C4-2B (cell line): ENCODE data around the gene SPRYD7.
"Not testable (repeated sequence)": the region's sequence is repeated elsewhere in the genome, so short reads cannot be mapped to it uniquely, and the experiment has no call there.

ENCODE experiments used
- H3K27ac ChIP-seq: fragments of 450-650 bp; 2 replicates; pipeline ENCODE4 v1.5.1; 2017
- CTCF ChIP-seq: fragments of 450-650 bp; conservative IDR thresholded peaks from 2 replicates; pipeline ENCODE4 v1.5.1; 2017; ENCODE audit warnings: mild to moderate bottlenecking
- ZFX ChIP-seq: fragments of 450-650 bp; IDR thresholded peaks from 2 replicates; pipeline ENCODE4 v1.6.1; 2017

The SPRYD7 gene

GRCh38 chr13:49972709-49973108, 36.6 kb upstream of the SPRYD7 start:
- no peak for TF ChIP-seq CTCF
- TF ChIP-seq ZFX, result no peak
- H3K27ac ChIP-seq, result no peak overlapping the region; the same call in 1 of the 2 replicates

DNA sequence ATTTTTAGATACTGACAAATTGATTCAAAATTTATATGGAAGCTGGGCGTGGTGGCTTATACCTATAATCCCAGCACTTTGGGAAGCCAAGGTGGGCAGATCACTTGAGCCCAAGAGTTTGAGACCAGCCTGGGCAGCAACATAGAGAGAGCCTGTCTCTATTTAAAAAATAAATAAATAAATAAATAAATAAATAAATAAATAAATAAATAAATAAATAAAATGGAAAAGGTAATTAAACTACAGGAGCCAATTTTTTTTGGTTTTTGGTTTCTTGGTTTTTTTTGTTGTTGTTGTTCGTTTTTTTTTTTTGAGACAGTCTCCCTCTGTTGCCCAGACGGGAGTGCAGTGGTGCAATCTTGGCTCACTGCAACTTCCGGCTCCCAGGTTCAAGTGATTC, 31.3 kb upstream of the SPRYD7 start:
- H3K27ac ChIP-seq, result no peak overlapping the region
- TF ChIP-seq ZFX, result no peak
- TF ChIP-seq CTCF, result no peak

DNA sequence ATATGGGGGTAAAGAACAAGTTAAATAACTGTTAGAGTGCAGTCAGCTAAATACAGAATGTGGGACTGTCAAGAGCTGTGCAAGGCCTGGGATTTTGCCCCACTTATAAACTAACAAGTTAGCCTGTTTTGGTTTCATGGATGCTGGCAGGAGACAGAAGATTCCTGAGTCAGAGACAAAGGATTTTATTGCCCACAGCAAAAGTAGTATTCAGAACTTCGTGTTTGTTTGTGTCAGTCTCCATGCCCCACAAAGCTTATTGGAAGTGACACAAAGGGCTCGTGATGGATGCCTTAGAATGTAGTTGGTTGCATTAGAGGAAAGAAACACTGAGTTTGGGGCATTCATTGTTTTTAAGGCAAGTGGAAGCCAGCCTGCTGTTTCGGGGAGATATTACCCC, 22.2 kb upstream of the SPRYD7 start:
- TF ChIP-seq CTCF (no peak), ZFX (no peak)
- no peak overlapping the region for H3K27ac ChIP-seq

DNA sequence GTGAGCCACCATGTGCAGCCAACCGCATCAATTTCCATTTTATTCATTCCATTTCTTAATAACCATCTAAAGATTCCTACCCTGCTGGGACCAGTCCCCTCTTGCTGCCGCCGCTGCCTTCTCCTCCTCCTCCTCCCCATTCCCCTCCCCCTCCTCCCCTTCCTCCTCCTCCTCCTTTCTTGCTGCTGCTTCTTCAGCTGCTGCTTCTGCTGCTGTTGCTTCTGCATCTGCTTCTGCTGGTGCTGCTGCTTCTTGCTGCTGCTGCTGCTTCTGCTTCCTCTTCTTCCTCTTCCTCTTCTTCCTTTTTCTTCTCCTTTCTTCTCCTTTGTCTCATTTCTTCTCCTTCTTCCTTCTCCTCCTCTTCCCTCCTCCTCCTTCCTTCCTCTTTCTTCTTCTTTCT, 20.0 kb upstream of the SPRYD7 start:
- no peak overlapping the region for H3K27ac ChIP-seq
- TF ChIP-seq CTCF (no peak), ZFX (no peak)

GRCh38 chr13:49954674-49955455, 18.7 kb upstream of the SPRYD7 start:
- no peak overlapping the region for H3K27ac ChIP-seq
- TF ChIP-seq ZFX, result no peak
- TF ChIP-seq CTCF, result no peak

DNA sequence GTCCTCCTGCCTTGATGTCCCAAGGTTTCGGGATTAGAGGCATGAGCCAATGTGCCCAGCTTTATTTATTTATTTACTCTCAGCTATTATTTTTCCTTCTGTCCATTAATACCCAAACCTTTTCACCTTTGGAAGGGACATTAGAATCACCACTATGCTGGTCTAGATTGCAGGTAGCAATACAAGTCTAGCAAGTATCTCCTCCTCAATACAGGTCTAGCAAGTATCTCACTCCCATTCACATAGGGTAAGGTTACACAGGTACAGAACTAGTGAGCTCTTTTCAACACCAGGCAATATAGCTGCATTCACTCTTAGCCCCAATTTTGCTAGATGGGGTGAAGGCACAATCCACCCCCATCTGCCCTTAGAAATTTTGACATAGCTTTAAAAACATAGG, 17.4 kb upstream of the SPRYD7 start:
- no peak overlapping the region for H3K27ac ChIP-seq
- TF ChIP-seq CTCF (no peak), ZFX (no peak)

DNA sequence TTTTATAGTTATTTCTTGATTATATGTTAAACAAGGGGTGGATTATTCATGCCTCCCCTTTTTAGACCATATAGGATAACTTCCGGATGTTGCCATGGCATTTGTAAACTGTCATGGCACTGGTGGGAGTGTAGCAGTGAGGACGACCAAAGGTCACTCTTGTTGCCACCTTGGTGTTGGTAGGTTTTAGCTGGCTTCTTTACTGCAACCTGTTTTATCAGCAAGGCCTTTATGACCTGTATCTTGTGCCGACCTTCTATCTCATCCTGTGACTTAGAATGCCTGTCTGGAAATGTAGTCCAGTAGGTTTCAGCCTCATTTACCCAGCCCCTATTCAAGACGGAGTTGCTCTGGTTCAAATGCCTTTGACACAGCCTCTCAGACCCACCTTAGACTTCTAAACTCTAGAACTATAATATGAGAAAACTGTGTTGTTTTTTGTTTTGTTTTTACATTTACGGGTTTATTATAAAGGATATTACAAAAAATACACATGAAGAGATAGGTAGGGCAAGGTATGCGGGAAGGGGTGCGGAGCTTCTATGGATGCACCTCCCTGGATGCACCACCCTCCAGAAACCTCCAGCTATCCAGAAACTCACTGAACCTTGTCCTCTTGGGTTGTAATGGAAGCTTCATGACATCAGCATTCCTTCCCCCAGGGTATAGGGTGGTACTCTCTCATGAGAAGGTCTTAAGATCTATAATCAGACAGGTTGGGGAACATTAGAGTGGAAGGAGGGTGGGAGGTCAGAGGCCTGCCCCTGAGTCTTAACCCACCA, 15.8 kb upstream of the SPRYD7 start:
- no peak overlapping the region for H3K27ac ChIP-seq
- TF ChIP-seq CTCF (no peak), ZFX (no peak)

DNA sequence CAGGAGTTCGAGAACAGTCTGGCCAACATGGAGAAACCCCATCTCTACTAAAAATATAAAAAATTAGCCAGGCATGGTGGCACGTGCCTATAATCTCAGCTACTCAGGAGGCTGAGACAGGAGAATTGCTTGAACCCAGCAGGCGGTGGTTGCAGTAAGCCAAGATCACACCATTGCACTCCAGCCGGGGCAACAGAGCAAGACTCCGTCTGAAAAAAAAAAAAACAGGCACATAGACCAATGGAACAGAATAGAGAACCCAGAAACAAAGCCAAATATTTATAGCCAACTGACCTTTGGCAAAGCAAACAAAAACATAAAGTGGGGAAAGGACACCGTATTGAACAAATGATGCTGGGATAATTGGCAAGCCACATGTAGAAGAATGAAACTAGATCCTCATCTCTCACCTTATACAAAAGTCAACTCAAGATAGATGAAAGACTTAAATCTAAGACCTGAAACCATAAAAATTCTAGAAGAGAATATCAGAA, 12.7 kb upstream of the SPRYD7 start:
- not testable (repeated sequence) for H3K27ac ChIP-seq
